Hepatocyte (in vitro differentiated cells): Measurements from ENCODE around the gene PTPRR. TPM values are rescaled to one million over a fixed set of nuclear protein-coding genes. Genes with fewer than 3 reads are reported as not detected.

Experiments
- DNase-seq: peaks from one replicate; pipeline ENCODE4 v3.0.0-alpha.2; 2016; ENCODE audit warnings: low spot score
- H2AFZ ChIP-seq: fragments of 200-600 bp; sonication (generic); 2 replicates; pipeline ENCODE4 v1.6.0; 2016; ENCODE audit warnings: antibody characterized with exemption, mild to moderate bottlenecking
- H3K27ac ChIP-seq: fragments of 200-600 bp; sonication (generic); 2 replicates; pipeline ENCODE4 v1.5.1; 2016; ENCODE audit warnings: mild to moderate bottlenecking
- H3K27me3 ChIP-seq: fragments of 200-600 bp; sonication (generic); 2 replicates; pipeline ENCODE4 v1.6.1; 2016
- H3K36me3 ChIP-seq: fragments of 200-600 bp; sonication (generic); replicated peaks from 2 replicates; pipeline ENCODE4 v1.5.1; 2016; ENCODE audit warnings: low read depth; ENCODE audit not compliant: insufficient read depth
- H3K4me1 ChIP-seq: fragments of 200-600 bp; sonication (generic); 2 replicates; pipeline ENCODE4 v1.5.1; 2016; ENCODE audit warnings: mild to moderate bottlenecking, moderate library complexity; ENCODE audit not compliant: insufficient read depth
- H3K4me2 ChIP-seq: fragments of 200-600 bp; sonication (generic); 2 replicates; pipeline ENCODE4 v1.6.0; 2016
- H3K4me3 ChIP-seq: fragments of 200-600 bp; sonication (generic); 2 replicates; pipeline ENCODE4 v1.5.1; 2016; ENCODE audit warnings: mild to moderate bottlenecking
- H3K79me2 ChIP-seq: fragments of 200-600 bp; sonication (generic); 2 replicates; pipeline ENCODE4 v1.6.0; 2017; ENCODE audit warnings: mild to moderate bottlenecking
- H3K9me2 ChIP-seq: fragments of 200-600 bp; sonication (generic); replicated peaks from 2 replicates; pipeline ENCODE4 v1.6.0; 2017; ENCODE audit warnings: mild to moderate bottlenecking; ENCODE audit not compliant: insufficient read depth
- H3K9me3 ChIP-seq: fragments of 200-600 bp; sonication (generic); 2 replicates; pipeline ENCODE4 v1.5.1; 2016; ENCODE audit warnings: low read depth, mild to moderate bottlenecking
- H4K20me1 ChIP-seq: fragments of 200-600 bp; sonication (generic); 2 replicates; pipeline ENCODE4 v1.6.0; 2016; ENCODE audit warnings: mild to moderate bottlenecking; ENCODE audit not compliant: insufficient read depth, poor library complexity, severe bottlenecking
- EZH2 ChIP-seq: fragments of 200-600 bp; sonication (generic); IDR thresholded peaks from 2 replicates; pipeline ENCODE4 v1.6.1; 2016; ENCODE audit warnings: antibody characterized with exemption, mild to moderate bottlenecking, borderline replicate concordance
- EZH2phosphoT487 ChIP-seq: fragments of 200-600 bp; sonication (generic); IDR thresholded peaks from one replicate; pipeline ENCODE4 v1.6.1; 2018; ENCODE audit warnings: antibody characterized with exemption, mild to moderate bottlenecking, low read depth, moderate library complexity; ENCODE audit not compliant: unreplicated experiment, severe bottlenecking
- WGBS: methylation state at CpG from one replicate; pipeline ENCODE4 v1.1.6; 2016; ENCODE audit warnings: low lambda C conversion rate; ENCODE audit errors: missing lambda C conversion rate; 5-methylcytosine and 5-hydroxymethylcytosine counted together
- polyA plus RNA-seq: library from polyadenylated mRNA; unstranded; fragments of >200 nt; fragmentation: Nextera tagmentation; extraction: Ambion mirVana; gene quantifications from 2 replicates; pipeline ENCODE4 v1.2.1, GENCODE V29; 2016
- total RNA-seq: library from RNA; depleted of rRNA; stranded (reverse); fragments of >200 nt; gene quantifications from 2 replicates; pipeline ENCODE4 v1.2.3, GENCODE V29; 2014
- TF ChIP-seq, protein P1 (sequence below): fragments of 200-600 bp; sonication (generic); IDR thresholded peaks from 2 replicates; pipeline ENCODE4 v1.5.1; 2016; ENCODE audit warnings: antibody characterized with exemption, mild to moderate bottlenecking; ENCODE audit not compliant: poor library complexity

The PTPRR gene
- total and polyA plus RNA-seq, 2 experiments from 2014 or later, result 1.9 to 4.8 TPM

DNA sequence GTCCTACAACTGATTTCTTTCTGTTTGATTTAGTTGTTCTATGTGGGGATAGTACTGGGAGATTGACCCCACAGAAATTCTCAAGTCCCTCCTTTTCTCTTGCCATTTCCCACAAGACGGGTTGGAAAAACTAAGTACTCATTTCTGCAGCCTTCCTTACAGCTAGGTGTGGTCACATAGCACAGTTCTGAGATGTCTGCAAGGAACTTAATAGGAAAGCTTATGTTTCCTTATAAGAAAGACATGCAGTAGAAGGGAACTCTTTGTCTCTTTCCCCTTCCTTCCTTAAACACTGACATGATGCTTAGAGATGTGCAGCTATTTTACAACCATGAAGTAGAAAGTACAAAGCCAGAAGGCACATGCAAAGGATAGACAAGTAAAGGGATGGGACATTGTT, 113.7 kb downstream of the PTPRR start:
- no peak for DNase-seq
- no peak overlapping the region for H3K27ac ChIP-seq
- no peaks in the 10 kb centered on the region for H4K20me1 ChIP-seq
- WGBS, result 82% methylated on average over 1 of the region's 1 CpG
- no peak overlapping the region for H3K4me2 ChIP-seq
- H3K9me3 ChIP-seq, result no peaks in the 10 kb centered on the region
- TF ChIP-seq EZH2, result no peak
- TF ChIP-seq, protein P1, sequence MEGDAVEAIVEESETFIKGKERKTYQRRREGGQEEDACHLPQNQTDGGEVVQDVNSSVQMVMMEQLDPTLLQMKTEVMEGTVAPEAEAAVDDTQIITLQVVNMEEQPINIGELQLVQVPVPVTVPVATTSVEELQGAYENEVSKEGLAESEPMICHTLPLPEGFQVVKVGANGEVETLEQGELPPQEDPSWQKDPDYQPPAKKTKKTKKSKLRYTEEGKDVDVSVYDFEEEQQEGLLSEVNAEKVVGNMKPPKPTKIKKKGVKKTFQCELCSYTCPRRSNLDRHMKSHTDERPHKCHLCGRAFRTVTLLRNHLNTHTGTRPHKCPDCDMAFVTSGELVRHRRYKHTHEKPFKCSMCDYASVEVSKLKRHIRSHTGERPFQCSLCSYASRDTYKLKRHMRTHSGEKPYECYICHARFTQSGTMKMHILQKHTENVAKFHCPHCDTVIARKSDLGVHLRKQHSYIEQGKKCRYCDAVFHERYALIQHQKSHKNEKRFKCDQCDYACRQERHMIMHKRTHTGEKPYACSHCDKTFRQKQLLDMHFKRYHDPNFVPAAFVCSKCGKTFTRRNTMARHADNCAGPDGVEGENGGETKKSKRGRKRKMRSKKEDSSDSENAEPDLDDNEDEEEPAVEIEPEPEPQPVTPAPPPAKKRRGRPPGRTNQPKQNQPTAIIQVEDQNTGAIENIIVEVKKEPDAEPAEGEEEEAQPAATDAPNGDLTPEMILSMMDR, result no peak
- no peak for TF ChIP-seq EZH2phosphoT487
- H3K4me3 ChIP-seq, result no peak overlapping the region
- H2AFZ ChIP-seq, result no peak overlapping the region
- H3K27me3 ChIP-seq, result no peaks in the 10 kb centered on the region
- no peaks in the 10 kb centered on the region for H3K36me3 ChIP-seq
- no peaks in the 10 kb centered on the region for H3K9me2 ChIP-seq
- no peaks in the 10 kb centered on the region for H3K4me1 ChIP-seq
- no peaks in the 10 kb centered on the region for H3K79me2 ChIP-seq

DNA sequence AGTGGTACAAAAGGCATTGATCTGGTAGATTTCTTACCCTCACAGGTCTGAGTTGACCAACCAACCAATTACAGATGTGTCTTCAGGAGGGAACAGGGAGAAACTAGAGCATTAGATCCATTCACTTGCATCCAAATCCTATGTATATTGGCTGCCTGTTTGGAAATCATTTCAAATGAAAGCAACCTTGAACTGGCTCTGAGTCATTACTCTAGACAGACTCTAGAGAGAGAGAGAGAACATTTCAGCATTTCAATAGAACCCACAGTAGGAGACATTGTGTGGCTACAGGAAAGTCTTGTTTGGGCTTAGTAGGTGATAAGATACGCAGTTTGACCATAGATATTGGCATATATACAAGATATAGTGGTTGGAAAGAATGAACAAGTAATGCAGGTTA, 114.5 kb downstream of the PTPRR start:
- Histone ChIP-seq H3K27ac (no peak overlapping the region), H3K79me2 (no peaks in the 10 kb centered on the region), H3K4me2 (no peak overlapping the region), H3K27me3 (no peaks in the 10 kb centered on the region), H2AFZ (no peak overlapping the region), H3K36me3 (no peaks in the 10 kb centered on the region), H3K9me2 (no peaks in the 10 kb centered on the region), H3K4me1 (no peaks in the 10 kb centered on the region), H3K9me3 (no peaks in the 10 kb centered on the region), H4K20me1 (no peaks in the 10 kb centered on the region), H3K4me3 (no peak overlapping the region)
- TF ChIP-seq EZH2phosphoT487 (no peak), EZH2 (no peak)
- TF ChIP-seq, protein P1, result no peak
- 83% methylated on average over 1 of the region's 1 CpG for WGBS
- no peak for DNase-seq

DNA sequence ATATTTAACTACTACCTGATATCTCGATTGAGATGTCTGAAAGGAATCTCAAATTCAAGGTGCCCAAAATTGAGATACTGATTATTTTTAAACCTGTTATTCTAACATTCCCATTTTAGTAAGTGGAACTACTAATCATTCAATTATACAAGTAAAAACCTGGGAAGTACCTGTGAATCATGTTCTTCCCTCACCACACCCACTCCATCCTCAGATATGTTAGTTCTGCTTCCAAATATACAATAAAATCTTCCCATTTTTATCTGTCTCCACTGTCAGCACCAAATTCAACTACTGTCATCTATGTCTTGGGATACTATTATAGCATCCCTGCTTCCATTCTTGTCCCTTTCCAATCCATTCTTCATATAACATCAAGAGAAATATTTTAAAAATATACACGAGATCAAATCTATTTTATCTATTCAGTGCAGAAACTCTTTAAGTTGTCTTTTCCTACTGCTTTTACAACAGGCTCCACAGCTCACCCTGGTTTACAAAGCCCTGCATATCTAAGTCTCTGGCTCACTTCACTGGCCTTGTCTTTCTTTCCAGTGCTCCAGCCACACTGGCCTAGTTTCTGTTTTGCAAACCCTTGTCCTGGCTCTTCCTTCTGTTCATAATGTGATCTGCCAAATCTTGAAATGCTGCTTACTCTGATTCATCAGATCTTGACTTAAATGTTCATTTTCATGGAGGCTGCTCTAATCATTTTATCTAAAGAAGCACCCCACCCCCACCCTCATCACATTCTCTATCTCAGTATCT, 122.3 kb downstream of the PTPRR start:
- Histone ChIP-seq H4K20me1 (no peaks in the 10 kb centered on the region), H3K36me3 (no peaks in the 10 kb centered on the region), H3K27me3 (no peaks in the 10 kb centered on the region), H3K4me3 (no peak overlapping the region), H3K4me1 (no peaks in the 10 kb centered on the region), H3K9me2 (no peaks in the 10 kb centered on the region), H2AFZ (no peak overlapping the region), H3K9me3 (no peaks in the 10 kb centered on the region), H3K79me2 (no peaks in the 10 kb centered on the region), H3K27ac (no peak overlapping the region), H3K4me2 (no peak overlapping the region)
- DNase-seq, result no peak
- TF ChIP-seq EZH2 (no peak), EZH2phosphoT487 (no peak)
- TF ChIP-seq, protein P1, result no peak
- WGBS, result 93% methylated on average over 2 of the region's 2 CpGs

DNA sequence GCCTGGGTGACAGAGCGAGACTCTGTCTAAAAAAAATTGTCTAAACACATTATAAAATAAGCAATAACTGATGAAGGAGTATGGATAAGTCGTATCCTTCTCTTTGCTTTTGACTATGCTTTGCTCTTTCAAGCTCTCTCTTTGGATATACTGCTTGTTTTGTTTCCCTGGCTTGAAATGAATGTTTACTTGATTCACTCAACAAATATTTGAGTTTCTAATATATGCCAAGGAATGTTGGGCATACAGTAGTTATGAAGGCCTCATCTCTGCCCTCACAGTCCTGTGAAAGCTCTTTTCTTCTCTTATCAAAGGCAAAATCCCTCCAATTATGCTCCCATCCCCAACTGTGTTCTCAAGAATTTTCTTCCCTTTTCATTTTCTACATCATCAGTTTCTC, 123.5 kb downstream of the PTPRR start:
- no peak overlapping the region for H3K27ac ChIP-seq
- H3K9me2 ChIP-seq, result no peaks in the 10 kb centered on the region
- TF ChIP-seq, protein P1, result no peak
- 94% methylated on average over 2 of the region's 2 CpGs for WGBS
- no peak for DNase-seq
- no peaks in the 10 kb centered on the region for H3K36me3 ChIP-seq
- no peaks in the 10 kb centered on the region for H3K4me1 ChIP-seq
- H3K9me3 ChIP-seq, result no peaks in the 10 kb centered on the region
- no peaks in the 10 kb centered on the region for H3K27me3 ChIP-seq
- no peaks in the 10 kb centered on the region for H3K79me2 ChIP-seq
- no peaks in the 10 kb centered on the region for H4K20me1 ChIP-seq
- no peak overlapping the region for H3K4me2 ChIP-seq
- no peak overlapping the region for H3K4me3 ChIP-seq
- no peak overlapping the region for H2AFZ ChIP-seq
